GM18520 (cell line): Measurements from ENCODE around the gene SLC28A1.

Source experiments
- ATAC-seq: cut with Tn5 transposase; IDR thresholded peaks from one replicate; pipeline ENCODE4 v1.9.1; 2021; ENCODE audit not compliant: unreplicated experiment

The SLC28A1 gene

GRCh38 chr15:84988909-84989644, 104.6 kb downstream of the SLC28A1 start:
- no peak for ATAC-seq

- no peak for ATAC-seq
These were observed 106.0 kb downstream of the SLC28A1 start for GRCh38 chr15:84990507-84990906.

- ATAC-seq = no peak
These were observed 106.7 kb downstream of the SLC28A1 start for GRCh38 chr15:84991014-84991712.

- ATAC-seq = no peak
These were observed 107.9 kb downstream of the SLC28A1 start for GRCh38 chr15:84992157-84992944.
